ENCODE data around the gene OR9A2. TPM values are rescaled to one million over a fixed set of nuclear protein-coding genes. Genes with fewer than 3 reads are reported as not detected.

Gene OR9A2
- total and polyA plus RNA-seq, 2 experiments from 2014 or later, result 0.60 TPM; not detected in 1

DNA sequence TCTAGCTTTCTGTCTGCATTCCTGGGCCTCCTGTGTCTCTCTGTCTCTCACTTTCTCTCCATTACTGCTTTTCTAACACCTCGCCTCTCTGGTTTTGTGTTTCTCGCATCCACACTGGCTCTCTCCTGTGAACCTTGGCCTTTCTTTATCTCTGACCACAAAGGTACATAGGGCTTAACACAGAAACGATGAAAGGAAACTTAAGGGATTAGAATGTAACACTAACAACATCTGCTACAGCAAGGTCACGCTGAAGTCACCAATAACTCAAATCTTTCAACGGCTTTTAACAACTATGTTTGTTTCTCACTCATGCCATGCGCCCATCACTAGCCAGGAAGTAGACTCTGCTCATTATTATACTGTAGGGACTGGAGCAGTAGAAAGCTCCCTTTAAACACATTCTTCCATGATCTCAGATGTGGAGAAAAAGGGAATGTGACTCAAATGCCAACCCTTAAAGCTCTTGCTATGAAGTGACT, 15.9 kb upstream of the OR9A2 start:
- H3K27me3 ChIP-seq, result no peaks in the 10 kb centered on the region
- H3K4me1 ChIP-seq (ENCODE audit: low read depth), result no peaks in the 10 kb centered on the region
- no peak overlapping the region for H3K4me3 ChIP-seq
- peak in 1 of 2 donors; percentile 10 for DNase-seq (ENCODE audit: low read depth in 1 of 2, low spot score in 1 of 2)
- no peaks in the 10 kb centered on the region for H3K9me3 ChIP-seq (ENCODE audit: low read depth)
- no peak overlapping the region for H3K27ac ChIP-seq
- no peaks in the 10 kb centered on the region for H3K36me3 ChIP-seq
- TF ChIP-seq, protein P1, sequence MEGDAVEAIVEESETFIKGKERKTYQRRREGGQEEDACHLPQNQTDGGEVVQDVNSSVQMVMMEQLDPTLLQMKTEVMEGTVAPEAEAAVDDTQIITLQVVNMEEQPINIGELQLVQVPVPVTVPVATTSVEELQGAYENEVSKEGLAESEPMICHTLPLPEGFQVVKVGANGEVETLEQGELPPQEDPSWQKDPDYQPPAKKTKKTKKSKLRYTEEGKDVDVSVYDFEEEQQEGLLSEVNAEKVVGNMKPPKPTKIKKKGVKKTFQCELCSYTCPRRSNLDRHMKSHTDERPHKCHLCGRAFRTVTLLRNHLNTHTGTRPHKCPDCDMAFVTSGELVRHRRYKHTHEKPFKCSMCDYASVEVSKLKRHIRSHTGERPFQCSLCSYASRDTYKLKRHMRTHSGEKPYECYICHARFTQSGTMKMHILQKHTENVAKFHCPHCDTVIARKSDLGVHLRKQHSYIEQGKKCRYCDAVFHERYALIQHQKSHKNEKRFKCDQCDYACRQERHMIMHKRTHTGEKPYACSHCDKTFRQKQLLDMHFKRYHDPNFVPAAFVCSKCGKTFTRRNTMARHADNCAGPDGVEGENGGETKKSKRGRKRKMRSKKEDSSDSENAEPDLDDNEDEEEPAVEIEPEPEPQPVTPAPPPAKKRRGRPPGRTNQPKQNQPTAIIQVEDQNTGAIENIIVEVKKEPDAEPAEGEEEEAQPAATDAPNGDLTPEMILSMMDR (IDR thresholded peaks at IDR 0.05; ENCODE audit: low read depth, low read length), result no peak

DNA sequence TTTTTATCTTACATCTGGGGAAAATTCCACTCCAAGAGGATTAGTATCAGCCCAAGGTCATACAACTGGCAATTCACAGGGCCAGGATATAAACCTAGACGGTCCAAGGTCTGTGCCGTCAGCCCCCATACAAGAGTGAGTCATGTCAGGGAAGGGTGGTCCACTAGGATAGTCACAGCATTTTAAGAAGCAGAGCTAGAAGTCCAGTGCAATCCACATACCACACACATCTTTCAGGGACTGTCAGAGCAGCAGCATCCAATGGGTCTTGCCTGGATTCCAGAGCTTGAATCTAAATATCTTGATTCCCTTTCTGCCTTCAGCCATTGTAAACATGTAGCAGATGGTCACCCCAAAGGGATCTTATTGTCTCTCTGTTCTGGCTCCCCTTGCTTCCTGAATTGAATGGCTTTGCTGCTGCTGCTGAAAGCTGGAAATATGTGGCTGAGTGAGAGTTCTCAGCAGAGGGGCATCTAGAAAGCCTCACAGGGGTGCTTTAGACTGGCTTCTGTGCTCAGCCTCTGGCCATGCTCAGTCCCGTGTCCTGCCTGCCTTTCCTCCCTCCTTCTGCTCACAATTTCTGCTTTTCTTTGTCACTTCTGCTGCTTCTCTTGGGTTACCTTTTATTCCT, 15.3 kb upstream of the OR9A2 start:
- no peaks in the 10 kb centered on the region for H3K36me3 ChIP-seq
- no peaks in the 10 kb centered on the region for H3K27me3 ChIP-seq
- no peak for DNase-seq (ENCODE audit: low read depth in 1 of 2, low spot score in 1 of 2)
- H3K27ac ChIP-seq, result no peak overlapping the region
- no peak overlapping the region for H3K4me3 ChIP-seq
- H3K9me3 ChIP-seq (ENCODE audit: low read depth), result no peaks in the 10 kb centered on the region
- H3K4me1 ChIP-seq (ENCODE audit: low read depth), result no peaks in the 10 kb centered on the region
- TF ChIP-seq, protein P1 (IDR thresholded peaks at IDR 0.05; ENCODE audit: low read depth, low read length), result no peak

DNA sequence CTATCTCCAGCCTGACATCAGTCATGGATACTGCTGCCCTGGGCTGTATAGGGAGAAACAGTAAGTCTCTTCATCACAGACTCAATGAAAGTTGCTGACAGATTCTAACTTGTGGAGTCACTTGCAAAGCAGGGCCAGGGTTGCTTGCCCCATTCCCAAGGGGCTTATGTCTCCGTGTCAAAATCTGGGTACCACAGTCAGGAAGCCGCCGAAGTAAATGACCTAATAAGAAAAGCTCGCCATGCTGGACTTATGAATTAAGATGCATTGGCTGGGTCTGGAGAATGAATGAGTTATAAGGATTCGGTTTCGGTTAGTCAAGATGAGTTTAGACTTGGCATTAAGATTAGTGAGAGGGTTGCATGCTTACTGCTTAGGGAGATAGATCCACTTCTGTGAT, 14.4 kb upstream of the OR9A2 start:
- H3K27me3 ChIP-seq, result no peaks in the 10 kb centered on the region
- H3K4me3 ChIP-seq, result no peak overlapping the region
- H3K4me1 ChIP-seq (ENCODE audit: low read depth), result no peaks in the 10 kb centered on the region
- DNase-seq (ENCODE audit: low read depth in 1 of 2, low spot score in 1 of 2), result no peak
- H3K9me3 ChIP-seq (ENCODE audit: low read depth), result no peaks in the 10 kb centered on the region
- H3K27ac ChIP-seq, result no peak overlapping the region
- TF ChIP-seq, protein P1 (IDR thresholded peaks at IDR 0.05; ENCODE audit: low read depth, low read length), result no peak
- no peaks in the 10 kb centered on the region for H3K36me3 ChIP-seq

DNA sequence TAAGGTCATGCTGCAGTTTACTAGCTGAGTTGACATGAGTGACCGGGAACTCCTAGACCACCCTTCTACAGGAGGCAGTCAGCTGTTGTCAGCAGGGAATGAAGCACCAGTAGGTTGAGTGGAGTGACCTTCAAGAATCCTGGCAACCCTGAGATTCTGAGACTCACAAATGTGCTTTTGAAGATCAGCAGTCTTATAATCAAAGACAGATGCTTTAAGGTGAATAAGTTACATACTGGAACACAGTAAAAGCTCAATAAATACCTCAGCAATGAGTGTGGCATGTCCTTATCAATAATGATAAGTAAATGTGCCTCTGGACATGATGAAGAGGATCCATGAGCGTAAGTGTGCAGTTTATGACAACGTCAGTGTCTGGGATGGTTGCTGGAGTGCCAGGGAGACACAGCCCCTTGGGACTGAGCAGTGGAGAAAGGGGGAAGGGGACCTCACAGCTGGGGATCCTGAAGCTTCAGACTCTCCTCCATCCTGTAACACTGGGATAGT, 13.3 kb upstream of the OR9A2 start:
- H3K9me3 ChIP-seq (ENCODE audit: low read depth), result no peaks in the 10 kb centered on the region
- no peak overlapping the region for H3K4me3 ChIP-seq
- H3K27me3 ChIP-seq, result no peaks in the 10 kb centered on the region
- no peaks in the 10 kb centered on the region for H3K4me1 ChIP-seq (ENCODE audit: low read depth)
- no peak for DNase-seq (ENCODE audit: low read depth in 1 of 2, low spot score in 1 of 2)
- no peaks in the 10 kb centered on the region for H3K36me3 ChIP-seq
- TF ChIP-seq, protein P1 (IDR thresholded peaks at IDR 0.05; ENCODE audit: low read depth, low read length), result no peak
- no peak overlapping the region for H3K27ac ChIP-seq

DNA sequence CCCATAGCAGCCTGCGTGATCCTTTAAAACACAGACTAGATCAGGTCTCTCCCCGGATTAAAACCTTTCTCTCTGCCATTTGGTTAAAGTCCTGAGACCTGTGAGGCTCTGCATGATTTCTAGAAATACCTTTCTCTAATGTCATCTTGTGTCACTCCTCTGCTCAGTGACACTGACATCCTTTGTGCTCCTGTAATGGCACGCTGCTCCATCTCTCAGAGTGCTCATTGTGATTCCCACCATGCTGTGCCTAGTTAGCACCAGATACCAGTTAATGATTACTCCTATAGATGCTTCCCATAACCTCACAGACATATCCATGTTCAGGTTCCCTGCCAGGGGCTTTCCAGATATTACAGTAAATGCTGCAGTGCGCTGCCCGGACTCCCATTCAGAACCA, 11.7 kb upstream of the OR9A2 start:
- no peaks in the 10 kb centered on the region for H3K9me3 ChIP-seq (ENCODE audit: low read depth)

More for the DNA sequence above, 11.7 kb upstream of the OR9A2 start:
- TF ChIP-seq, protein P1 (IDR thresholded peaks at IDR 0.05; ENCODE audit: low read depth, low read length), result no peak
- Histone ChIP-seq H3K36me3 (no peaks in the 10 kb centered on the region), H3K4me1 (ENCODE audit: low read depth) (no peaks in the 10 kb centered on the region), H3K27ac (no peak overlapping the region), H3K27me3 (no peaks in the 10 kb centered on the region), H3K4me3 (no peak overlapping the region)
- DNase-seq (ENCODE audit: low read depth in 1 of 2, low spot score in 1 of 2), result no peak

Measured in cardiac muscle cell (in vitro differentiated cells and primary cell).